ENCODE data around the gene MAGEL2.
"Not testable (repeated sequence)": the region's sequence is repeated elsewhere in the genome, so short reads cannot be mapped to it uniquely, and the experiment has no call there.

Gene MAGEL2

GRCh38 chr15:23602124-23602523 lies 45.5 kb downstream of the MAGEL2 start:
- no peak for DNase-seq

- DNase-seq: no peak
These were observed 48.6 kb downstream of the MAGEL2 start for GRCh38 chr15:23599053-23599452.

- not testable (repeated sequence) for DNase-seq
These were observed 50.4 kb downstream of the MAGEL2 start for GRCh38 chr15:23597278-23597677.

DNA sequence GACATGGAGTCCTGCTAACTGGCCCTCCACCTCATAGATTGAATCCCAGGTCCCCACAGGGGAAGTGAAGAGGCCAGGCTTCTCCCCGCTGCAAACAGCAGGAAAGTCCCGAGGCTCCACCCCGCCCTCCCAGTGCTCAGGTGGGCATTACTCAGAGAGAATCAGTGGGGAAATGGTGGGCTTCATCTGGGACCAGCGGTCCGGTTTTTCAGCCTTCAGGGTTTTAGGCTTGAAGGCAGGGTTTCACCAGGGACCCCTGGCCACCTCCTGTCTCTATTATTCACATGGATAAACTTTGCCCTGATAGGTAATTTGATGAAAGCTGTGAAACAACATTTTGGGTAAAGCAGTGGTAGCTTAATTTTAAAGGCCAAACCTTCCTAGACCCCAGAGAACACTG lies 50.9 kb downstream of the MAGEL2 start:
- no peak for DNase-seq

- no peak for DNase-seq
These were observed 52.3 kb downstream of the MAGEL2 start for GRCh38 chr15:23595368-23595767.

GRCh38 chr15:23594252-23594770 lies 53.4 kb downstream of the MAGEL2 start:
- no peak for DNase-seq
